Gastrocnemius medialis (tissue), 4 donors: ENCODE results near the gene OSGIN1. TPM values are rescaled to one million over a fixed set of nuclear protein-coding genes. Genes with fewer than 3 reads are reported as not detected.

Source experiments
- ATAC-seq, 2 donors: fragments of 150-250 bp; one replicate each; pipeline ENCODE4 v1.9.1; 2016
- DNase-seq, 2 donors: peaks; one replicate each; pipeline ENCODE4 v3.0.0-alpha.2; 2019
- H3K27ac ChIP-seq, 4 donors: fragments of 200-600 bp; sonication (generic); 1 replicate in 1 of 4; 2 replicates in 3 of 4; pipeline ENCODE4 v1.5.1; 2016 to 2018; ENCODE audit warnings: mild to moderate bottlenecking in 2 of 4, moderate library complexity in 1 of 4
- H3K27me3 ChIP-seq, 3 donors: fragments of 200-600 bp; sonication (generic) in 2 of 3; 1 replicate in 1 of 3; 2 replicates in 2 of 3; pipeline versions ENCODE4 v1.5.1 to v1.6.0; 2016 to 2019; ENCODE audit warnings: mild to moderate bottlenecking in 1 of 3, moderate library complexity in 1 of 3
- H3K36me3 ChIP-seq, 2 donors: fragments of 200-600 bp; sonication (generic) in 1 of 2; one replicate each; pipeline ENCODE4 v1.5.1; 2017 to 2018
- H3K4me1 ChIP-seq, 2 donors: fragments of 200-600 bp; sonication (generic) in 1 of 2; one replicate each; pipeline ENCODE4 v1.5.1; 2016 to 2017; ENCODE audit warnings: mild to moderate bottlenecking in 2 of 2
- H3K4me3 ChIP-seq, 4 donors: fragments of 200-600 bp; sonication (generic) in 3 of 4; 1 replicate in 1 of 4; 2 replicates in 3 of 4; pipeline ENCODE4 v1.5.1; 2016 to 2019; ENCODE audit warnings: mild to moderate bottlenecking in 2 of 4
- H3K9me3 ChIP-seq, 3 donors: fragments of 200-600 bp; sonication (generic) in 2 of 3; 1 replicate in 1 of 3; 2 replicates in 2 of 3; pipeline ENCODE4 v1.5.1; 2016 to 2019
- CTCF ChIP-seq, 5 experiments: fragments of 450-650 bp in 3 of 5; fragments of 200-600 bp in 2 of 5; sonication (generic) in 2 of 5; IDR thresholded peaks in 4 of 5; conservative IDR thresholded peaks in 1 of 5; 1 replicate in 4 of 5; 2 replicates in 1 of 5; pipeline ENCODE4 v1.5.1; 2016 to 2019; ENCODE audit warnings: antibody characterized with exemption in 5 of 5, mild to moderate bottlenecking in 3 of 5, moderate library complexity in 3 of 5
- POLR2A ChIP-seq, 2 donors: fragments of 450-650 bp; IDR thresholded peaks; one replicate each; pipeline ENCODE4 v1.6.1; 2017; ENCODE audit warnings: antibody characterized with exemption in 2 of 2, mild to moderate bottlenecking in 2 of 2, moderate library complexity in 2 of 2
- in situ Hi-C, 4 donors: fragments of 200-750 bp; cut with MboI; loops; one replicate each; pipeline versions ENCODE4 v1.15.0 to v1.8.0; 2017; ENCODE audit warnings: low sequenced_read_pairs in 4 of 4
- intact Hi-C: fragments of 100-400 bp; cut with DNase I; formaldehyde crosslinking; loops from one replicate; pipeline ENCODE4 v1.15.1; 2023; ENCODE audit warnings: low total_unique reads
- total RNA-seq, 4 donors: library from RNA; depleted of rRNA; stranded (reverse); fragments of >200 nt; gene quantifications; one replicate each; pipeline versions ENCODE4 v1.1.0 to v1.2.3, GENCODE V29; 2016

Gene OSGIN1
- total RNA-seq, 4 donors from 2014 or later = 9.6 to 24.9 (median 13.2) TPM

DNA sequence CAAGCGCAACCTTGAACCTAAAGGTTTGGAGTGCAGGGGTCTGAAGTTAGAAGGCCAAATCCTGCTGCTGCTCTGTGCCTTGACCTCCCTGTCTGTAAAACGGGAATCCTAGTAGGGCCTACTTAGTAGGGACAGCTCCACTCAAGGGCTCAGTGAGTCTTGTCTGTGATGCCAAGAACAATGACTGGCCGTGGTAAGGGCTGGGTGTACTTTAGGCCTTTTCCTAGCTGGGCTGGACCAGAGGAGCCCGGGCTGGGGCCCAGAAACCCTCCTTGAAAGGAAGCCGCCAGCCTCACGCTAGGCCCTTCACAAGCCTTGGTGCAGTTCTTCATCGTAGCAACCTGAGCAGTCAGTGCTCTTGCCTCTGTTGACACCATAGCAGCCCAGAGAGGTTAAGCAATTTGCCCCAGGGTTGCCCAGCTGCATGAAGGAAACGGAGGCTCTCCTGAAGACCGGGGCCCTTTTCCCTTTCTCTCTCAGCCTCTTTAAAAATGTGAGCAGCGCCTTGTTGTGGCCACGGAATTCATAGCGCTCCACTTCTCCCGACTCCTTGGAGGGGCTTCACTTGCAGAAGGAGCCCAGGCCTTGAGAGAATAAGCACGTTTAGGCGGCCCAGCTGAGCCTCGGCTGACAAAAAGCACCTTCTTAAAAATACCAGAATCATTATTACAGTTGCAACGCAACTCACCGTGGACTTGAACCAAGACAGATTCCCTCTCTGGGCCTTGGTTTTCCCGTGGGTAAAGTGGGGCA lies 19.4 kb downstream of the OSGIN1 start:
- Histone ChIP-seq H3K27me3 (peaks cover 0 to 7% (median 0%) of the 10 kb centered on the region in 3 donors), H3K36me3 (no peaks in the 10 kb centered on the region), H3K9me3 (no peaks in the 10 kb centered on the region), H3K4me3 (no peak overlapping the region), H3K27ac (no peak overlapping the region), H3K4me1 (no peaks in the 10 kb centered on the region)
- intact Hi-C loops (no loop called here), in situ Hi-C loops (loop anchor here (10.0 to 25.0 kb wide), 6 partner anchors 82 to 515 kb away; partner anchors contain the start of genes ADAD2 (in 1 of the 4), HSBP1 (in 1 of the 4) and TAF1C (in 1 of the 4))
- TF ChIP-seq POLR2A (IDR thresholded peaks at IDR 0.05) (no peak), CTCF (IDR thresholded peaks at IDR 0.05 in 4 of 5, conservative IDR thresholded peaks at IDR 0.05 in 1 of 5) (no peak)
- DNase-seq (no peak), ATAC-seq (no peak)

DNA sequence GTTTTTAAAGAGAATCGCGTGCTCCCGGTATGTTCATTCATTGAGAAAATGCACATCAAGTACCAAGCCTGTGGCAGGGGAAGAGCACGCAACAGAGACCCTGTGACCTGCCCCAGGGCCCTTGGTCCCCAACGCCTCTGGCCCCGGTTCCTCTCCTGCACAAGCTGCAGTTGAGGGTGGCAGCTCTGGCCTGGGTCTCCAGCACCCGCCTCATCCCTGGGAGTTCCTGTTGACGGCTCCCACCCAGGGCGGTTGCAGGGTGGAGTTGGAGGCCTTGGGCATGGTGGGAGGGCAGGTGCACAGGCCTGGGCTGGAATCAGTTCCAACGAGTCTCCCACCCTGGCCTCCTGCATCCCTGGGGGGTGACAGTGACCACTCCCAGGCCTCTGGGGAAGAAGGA lies 20.0 kb downstream of the OSGIN1 start:
- no peaks in the 10 kb centered on the region for H3K4me1 ChIP-seq
- H3K4me3 ChIP-seq = no peak overlapping the region
- TF ChIP-seq POLR2A (IDR thresholded peaks at IDR 0.05) = no peak
- H3K27ac ChIP-seq = no peak overlapping the region
- H3K9me3 ChIP-seq = no peaks in the 10 kb centered on the region
- intact Hi-C loops (no loop called here), in situ Hi-C loops (loop anchor here (10.0 to 25.0 kb wide), 6 partner anchors 82 to 514 kb away; partner anchors contain the start of genes ADAD2 (in 1 of the 4), HSBP1 (in 1 of the 4) and TAF1C (in 1 of the 4))
- DNase-seq (no peak), ATAC-seq (no peak)
- H3K27me3 ChIP-seq = peaks cover 0 to 7% (median 0%) of the 10 kb centered on the region in 3 donors
- no peaks in the 10 kb centered on the region for H3K36me3 ChIP-seq

GRCh38 chr16:83973581-83974385 lies 20.7 kb downstream of the OSGIN1 start:
- Histone ChIP-seq H3K27me3 (peaks cover 0 to 7% (median 0%) of the 10 kb centered on the region in 3 donors), H3K9me3 (no peaks in the 10 kb centered on the region), H3K27ac (no peak overlapping the region), H3K4me3 (no peak overlapping the region), H3K4me1 (no peaks in the 10 kb centered on the region), H3K36me3 (no peaks in the 10 kb centered on the region)
- in situ Hi-C loops (loop anchor here (10.0 to 25.0 kb wide), 6 partner anchors 81 to 514 kb away; partner anchors contain the start of genes ADAD2 (in 1 of the 4), HSBP1 (in 1 of the 4) and TAF1C (in 1 of the 4)), intact Hi-C loops (no loop called here)
- TF ChIP-seq POLR2A (IDR thresholded peaks at IDR 0.05) (no peak), CTCF (IDR thresholded peaks at IDR 0.05 in 4 of 5, conservative IDR thresholded peaks at IDR 0.05 in 1 of 5) (no peak)
- ATAC-seq = no peak
- DNase-seq = no peak

- H3K9me3 ChIP-seq = no peaks in the 10 kb centered on the region
- no peak for DNase-seq
- intact Hi-C loops = no loop called here
- H3K27me3 ChIP-seq = peaks cover 0 to 1% (median 0%) of the 10 kb centered on the region in 3 donors
- no peaks in the 10 kb centered on the region for H3K4me1 ChIP-seq
- no peak overlapping the region for H3K27ac ChIP-seq
- no peak for ATAC-seq
- no peak for TF ChIP-seq POLR2A (IDR thresholded peaks at IDR 0.05)
- TF ChIP-seq CTCF (IDR thresholded peaks at IDR 0.05 in 4 of 5, conservative IDR thresholded peaks at IDR 0.05 in 1 of 5) = no peak
- no peak overlapping the region for H3K4me3 ChIP-seq
- in situ Hi-C loops = loop anchor here (10.0 to 25.0 kb wide), 6 partner anchors 80 to 513 kb away; partner anchors contain the start of genes ADAD2 (in 1 of the 4), HSBP1 (in 1 of the 4) and TAF1C (in 1 of the 4)
- H3K36me3 ChIP-seq = no peaks in the 10 kb centered on the region
Observed at GRCh38 chr16:83974475-83974874, 21.4 kb downstream of the OSGIN1 start.
